ENCODE results near the gene MLLT6. TPM values are rescaled to one million over a fixed set of nuclear protein-coding genes. Genes with fewer than 3 reads are reported as not detected.

MLLT6 gene
- total and polyA plus RNA-seq, 2 of the 13 experiments (the other 11 are each of a cell fraction or from before 2014, with no cell fraction given) = 50.7 to 69.5 TPM

- no peak for TF ChIP-seq SKI (IDR thresholded peaks at IDR 0.05; ENCODE audit: partially characterized antibody)
- TF ChIP-seq ZFYVE20 (CRISPR knock-in tag; IDR thresholded peaks at IDR 0.05; ENCODE audit: borderline replicate concordance, low read depth) = 0 out of 2 replicates have a peak, but pooled peaks have one; percentile 63
- TF ChIP-seq PBX3 (CRISPR knock-in tag; IDR thresholded peaks at IDR 0.05; ENCODE audit: borderline replicate concordance) = no peak
- no peak for TF ChIP-seq HOXA9 (CRISPR knock-in tag; IDR thresholded peaks at IDR 0.05; ENCODE audit: borderline replicate concordance)
- TF ChIP-seq ZNF740 (CRISPR knock-in tag; IDR thresholded peaks at IDR 0.05) = 0 out of 2 replicates have a peak, but pooled peaks have one; percentile 18
- TF ChIP-seq SIN3A (IDR thresholded peaks at IDR 0.05; ENCODE audit: borderline replicate concordance, low read depth, low read length) = peak; percentile 34; the same call in 1 of the 2 replicates
- no peak for TF ChIP-seq ZFP91 (CRISPR knock-in tag; IDR thresholded peaks at IDR 0.05; ENCODE audit: borderline replicate concordance)
- no peak for TF ChIP-seq ZSCAN5A (CRISPR knock-in tag; IDR thresholded peaks at IDR 0.05; ENCODE audit: borderline replicate concordance)
- TF ChIP-seq NPAS2 (CRISPR knock-in tag; IDR thresholded peaks at IDR 0.05; ENCODE audit: borderline replicate concordance) = no peak
- TF ChIP-seq GZF1 (CRISPR knock-in tag; IDR thresholded peaks at IDR 0.05) = no peak
- TF ChIP-seq ZKSCAN5 (CRISPR knock-in tag; IDR thresholded peaks at IDR 0.05) = no peak
- no peak for TF ChIP-seq ARNT (IDR thresholded peaks at IDR 0.05)
- no peak for TF ChIP-seq ZNF335 (CRISPR knock-in tag; IDR thresholded peaks at IDR 0.05)
- TF ChIP-seq SOX5 (CRISPR knock-in tag; IDR thresholded peaks at IDR 0.05; ENCODE audit: borderline replicate concordance) = no peak
- peak; percentile 16; the same call in 1 of the 2 replicates for TF ChIP-seq ZFY (CRISPR knock-in tag; IDR thresholded peaks at IDR 0.05)
- no peak for TF ChIP-seq FOXK1 (CRISPR knock-in tag; IDR thresholded peaks at IDR 0.05; ENCODE audit: borderline replicate concordance, low read depth)
- no peak for TF ChIP-seq ZNF792 (CRISPR knock-in tag; IDR thresholded peaks at IDR 0.05)
- no peak for TF ChIP-seq ZNF383 (CRISPR knock-in tag; IDR thresholded peaks at IDR 0.05; ENCODE audit: borderline replicate concordance)
- TF ChIP-seq MYPOP (CRISPR knock-in tag; IDR thresholded peaks at IDR 0.05) = 0 out of 2 replicates have a peak, but pooled peaks have one; percentile 13
- 0 out of 2 replicates have a peak, but pooled peaks have one; percentile 27 for TF ChIP-seq MXD1 (CRISPR knock-in tag; IDR thresholded peaks at IDR 0.05)
- TF ChIP-seq KLF6 (CRISPR knock-in tag; IDR thresholded peaks at IDR 0.05) = 0 out of 2 replicates have a peak, but pooled peaks have one; percentile 15
- 0 out of 2 replicates have a peak, but pooled peaks have one; percentile 21 for TF ChIP-seq NRL (CRISPR knock-in tag; IDR thresholded peaks at IDR 0.05; ENCODE audit: borderline replicate concordance)
- peak; percentile 37; the same call in 1 of the 2 replicates for TF ChIP-seq RXRA (CRISPR knock-in tag; IDR thresholded peaks at IDR 0.05)
- 0 out of 2 replicates have a peak, but pooled peaks have one; percentile 13 for TF ChIP-seq MED1 (CRISPR knock-in tag; IDR thresholded peaks at IDR 0.05)
- no peak for TF ChIP-seq ZNF713 (CRISPR knock-in tag; IDR thresholded peaks at IDR 0.05)
Measured at GRCh38 chr17:38745545-38745944, 40.5 kb downstream of the MLLT6 start (continued).

Data from HepG2 (cell line).